GM19328 (cell line): ENCODE results near the gene EDIL3.

ENCODE experiments used
- ATAC-seq: cut with Tn5 transposase; IDR thresholded peaks from one replicate; pipeline ENCODE4 v1.9.1; 2021; ENCODE audit warnings: mild to moderate bottlenecking, moderate library complexity; ENCODE audit not compliant: unreplicated experiment

EDIL3 gene

GRCh38 chr5:83919071-83920041 is 465.3 kb downstream of the EDIL3 start:
- no peak for ATAC-seq

- no peak for ATAC-seq
Measured at GRCh38 chr5:83917261-83917908, 467.3 kb downstream of the EDIL3 start.

- no peak for ATAC-seq
Measured at GRCh38 chr5:83914662-83915418, 469.8 kb downstream of the EDIL3 start.

GRCh38 chr5:83914199-83914598 is 470.5 kb downstream of the EDIL3 start:
- ATAC-seq: no peak

- ATAC-seq: no peak
Measured at GRCh38 chr5:83913593-83913992, 471.1 kb downstream of the EDIL3 start.

GRCh38 chr5:83911367-83911919 is 473.2 kb downstream of the EDIL3 start:
- ATAC-seq: no peak

GRCh38 chr5:83900306-83900705 is 484.4 kb downstream of the EDIL3 start:
- no peak for ATAC-seq

GRCh38 chr5:83899326-83899970 is 485.2 kb downstream of the EDIL3 start:
- no peak for ATAC-seq

- ATAC-seq: no peak
Measured at GRCh38 chr5:83895860-83896259, 488.8 kb downstream of the EDIL3 start.

GRCh38 chr5:83891261-83891660 is 493.4 kb downstream of the EDIL3 start:
- no peak for ATAC-seq
